Stimulated activated CD8-positive, alpha-beta memory T cell treated with anti-CD3 and anti-CD28 coated beads, Interleukin-2, amount 100 ng/mL, for 48 hours (primary cell): ENCODE results near the gene DNMT1.

Source experiments
- DNase-seq, 2 donors: peaks; one replicate each; pipeline ENCODE4 v3.0.0-alpha.2; 2020; ENCODE audit warnings: low read depth in 2 of 2

Gene DNMT1

DNA sequence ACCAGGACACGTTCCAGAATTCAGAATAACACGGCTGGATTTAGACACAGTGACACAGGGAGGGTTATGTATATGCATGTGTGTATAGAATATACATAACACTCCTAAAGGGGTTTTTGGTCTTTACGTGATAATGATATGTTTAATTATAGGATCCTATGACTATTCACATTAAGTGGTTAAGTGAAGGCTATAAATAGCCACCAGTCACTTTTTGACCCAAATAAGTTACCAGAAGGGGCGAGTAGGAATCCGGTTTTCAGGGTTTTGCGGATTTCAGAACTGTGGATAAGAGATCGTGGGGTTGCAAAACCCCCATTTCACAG lies 99.2 kb downstream of the DNMT1 start:
- DNase-seq: no peak

DNA sequence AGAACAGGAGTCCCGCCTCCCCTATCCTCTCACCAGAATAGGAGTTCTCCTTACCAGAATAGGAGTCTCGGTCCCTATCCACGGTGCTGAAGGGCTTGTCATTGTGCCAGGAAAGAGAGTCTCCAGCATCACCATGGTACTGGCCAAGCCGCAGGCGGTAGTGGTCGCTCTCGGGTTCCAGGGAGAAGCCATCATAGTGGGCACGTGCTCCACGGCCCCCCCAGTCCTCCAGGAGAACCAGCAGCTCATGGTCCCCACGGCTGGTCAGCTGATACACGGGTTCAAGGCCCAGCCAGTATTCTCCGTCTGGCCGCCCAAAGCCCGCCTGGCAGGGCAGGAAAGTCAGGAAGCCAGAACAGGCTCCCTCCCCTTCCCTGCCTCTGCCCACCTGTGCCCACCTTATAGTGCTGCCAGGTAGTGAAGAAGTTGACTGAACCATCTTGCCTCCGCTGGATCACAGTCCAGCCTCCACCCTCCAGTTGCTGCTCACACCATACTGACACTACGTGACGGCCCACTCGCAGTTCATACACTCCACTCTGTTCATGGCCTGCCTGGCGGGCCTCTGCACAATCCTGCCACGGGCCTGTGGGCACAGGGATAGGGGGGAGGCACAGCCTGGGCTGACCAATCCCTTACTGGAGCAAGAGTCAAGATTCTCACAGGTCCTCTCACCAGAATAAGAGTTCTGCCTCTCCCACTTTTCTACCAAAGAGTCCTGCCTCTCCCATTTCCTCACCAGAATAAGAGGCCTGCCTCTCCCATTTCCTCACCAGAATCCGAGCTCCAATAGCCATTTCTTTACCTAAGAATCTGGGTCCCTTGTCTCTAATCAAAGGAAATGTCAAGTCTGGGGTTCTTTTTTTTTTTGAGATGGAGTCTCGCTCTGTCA lies 101.2 kb downstream of the DNMT1 start:
- no peak for DNase-seq

- no peak for DNase-seq
Observed at GRCh38 chr19:10092648-10093294, 102.0 kb downstream of the DNMT1 start.

DNA sequence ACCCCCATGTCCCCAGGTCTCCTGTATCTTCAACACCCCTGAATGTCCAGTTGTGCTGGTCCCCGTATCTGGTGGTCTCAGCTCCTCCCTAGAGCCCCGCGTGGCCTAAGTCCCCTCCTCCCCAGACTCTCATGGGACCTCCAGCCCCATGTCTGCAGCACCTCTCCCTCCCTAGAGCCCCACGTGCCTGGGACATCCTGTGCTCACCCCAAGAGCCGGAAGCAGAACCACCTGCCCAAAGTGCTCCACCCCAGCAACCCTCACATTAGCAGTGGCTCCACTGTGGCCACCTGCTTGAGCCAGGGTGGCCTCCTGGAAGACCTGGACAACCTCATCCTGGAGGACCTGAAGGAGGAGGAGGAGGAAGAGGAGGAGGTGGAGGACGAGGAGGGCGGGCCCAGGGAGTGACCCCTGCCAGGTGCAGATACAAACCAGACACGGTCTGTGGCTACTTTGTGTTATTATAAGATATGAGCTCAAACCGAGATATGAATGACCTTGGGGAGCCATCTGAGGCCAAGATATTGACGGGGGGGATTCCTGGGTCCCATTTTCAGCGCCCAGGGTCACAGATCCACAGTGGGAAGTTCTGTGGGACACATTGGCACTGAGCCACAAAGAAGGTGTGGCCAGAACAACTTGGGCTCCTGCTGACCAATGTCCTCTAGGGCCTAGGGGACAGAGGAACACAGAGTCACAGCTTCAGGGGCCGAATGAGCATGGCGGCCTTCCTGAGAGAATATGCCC lies 102.7 kb downstream of the DNMT1 start:
- no peak for DNase-seq

DNA sequence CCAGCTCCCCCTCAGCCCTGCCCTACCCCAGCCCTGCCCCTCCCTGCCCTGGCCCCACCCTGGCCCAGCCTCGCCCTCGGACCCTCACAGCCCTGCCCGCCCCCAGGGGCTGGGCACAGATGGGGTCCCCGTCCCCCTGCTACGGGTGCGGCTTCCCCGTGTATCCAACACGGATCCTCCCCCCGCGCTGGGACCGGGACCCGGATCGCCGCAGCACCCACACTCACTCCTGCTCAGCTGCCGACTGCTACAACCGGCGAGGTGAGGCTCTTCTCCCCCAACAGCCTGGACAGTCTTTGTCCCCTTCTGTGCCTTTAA lies 103.4 kb downstream of the DNMT1 start:
- DNase-seq: no peak

DNA sequence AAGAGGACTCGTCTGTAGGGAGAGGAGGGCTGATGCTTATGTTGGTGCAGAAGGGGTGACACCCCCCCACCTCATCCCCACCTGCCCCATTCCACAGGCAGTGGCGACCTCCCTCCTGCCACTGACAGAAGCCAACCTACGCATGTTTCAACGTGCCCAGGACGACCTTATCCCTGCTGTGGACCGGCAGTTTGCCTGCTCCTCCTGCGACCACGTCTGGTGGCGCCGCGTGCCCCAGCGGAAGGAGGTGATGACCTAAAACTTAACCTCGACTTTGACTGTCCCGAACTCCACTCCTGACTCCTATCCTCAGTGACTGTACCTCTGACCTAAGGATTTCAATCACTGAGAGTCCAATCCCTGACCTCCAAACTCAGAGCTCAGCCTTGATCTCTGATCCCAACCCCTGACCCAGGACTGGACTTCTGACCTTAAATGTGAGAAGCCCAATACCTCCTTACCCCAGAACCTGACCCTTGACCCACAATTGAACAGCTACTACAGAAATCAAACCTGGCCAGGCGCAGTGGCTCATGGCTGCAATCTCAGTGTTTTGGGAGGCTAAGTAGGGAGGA lies 104.9 kb downstream of the DNMT1 start:
- no peak for DNase-seq

DNA sequence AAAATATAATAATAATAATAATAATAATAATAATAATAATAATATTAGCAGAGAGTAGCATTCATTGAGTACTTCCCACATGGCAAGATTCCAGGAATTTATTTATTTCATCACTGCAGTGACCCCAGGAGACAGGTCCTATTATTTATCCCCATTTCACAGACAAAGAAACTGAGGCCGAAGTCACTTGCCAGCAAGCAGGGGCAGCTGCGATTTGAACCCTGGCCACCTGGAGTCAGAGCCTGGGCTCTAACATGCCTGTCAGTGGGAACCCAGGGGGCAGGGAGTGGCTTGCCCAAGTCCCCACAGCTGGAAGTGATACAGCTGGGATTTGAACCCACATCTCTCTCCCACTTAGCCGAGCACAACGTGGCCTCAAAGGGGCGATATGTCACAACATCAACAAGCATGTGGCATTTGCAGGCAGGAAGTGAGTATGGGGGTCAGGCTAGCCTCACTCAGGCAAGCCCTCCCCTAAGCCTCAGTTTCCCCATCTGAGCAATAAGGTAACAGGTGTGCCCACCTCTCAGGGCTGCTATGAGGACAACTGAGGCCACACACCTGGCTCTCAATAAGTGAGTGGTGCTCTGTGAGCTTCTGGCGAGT lies 105.7 kb downstream of the DNMT1 start:
- DNase-seq: no peak

GRCh38 chr19:10087296-10088061 lies 107.3 kb downstream of the DNMT1 start:
- no peak for DNase-seq

GRCh38 chr19:10086591-10087192 lies 108.1 kb downstream of the DNMT1 start:
- peak in 1 of 2 donors; percentile 48 for DNase-seq

DNA sequence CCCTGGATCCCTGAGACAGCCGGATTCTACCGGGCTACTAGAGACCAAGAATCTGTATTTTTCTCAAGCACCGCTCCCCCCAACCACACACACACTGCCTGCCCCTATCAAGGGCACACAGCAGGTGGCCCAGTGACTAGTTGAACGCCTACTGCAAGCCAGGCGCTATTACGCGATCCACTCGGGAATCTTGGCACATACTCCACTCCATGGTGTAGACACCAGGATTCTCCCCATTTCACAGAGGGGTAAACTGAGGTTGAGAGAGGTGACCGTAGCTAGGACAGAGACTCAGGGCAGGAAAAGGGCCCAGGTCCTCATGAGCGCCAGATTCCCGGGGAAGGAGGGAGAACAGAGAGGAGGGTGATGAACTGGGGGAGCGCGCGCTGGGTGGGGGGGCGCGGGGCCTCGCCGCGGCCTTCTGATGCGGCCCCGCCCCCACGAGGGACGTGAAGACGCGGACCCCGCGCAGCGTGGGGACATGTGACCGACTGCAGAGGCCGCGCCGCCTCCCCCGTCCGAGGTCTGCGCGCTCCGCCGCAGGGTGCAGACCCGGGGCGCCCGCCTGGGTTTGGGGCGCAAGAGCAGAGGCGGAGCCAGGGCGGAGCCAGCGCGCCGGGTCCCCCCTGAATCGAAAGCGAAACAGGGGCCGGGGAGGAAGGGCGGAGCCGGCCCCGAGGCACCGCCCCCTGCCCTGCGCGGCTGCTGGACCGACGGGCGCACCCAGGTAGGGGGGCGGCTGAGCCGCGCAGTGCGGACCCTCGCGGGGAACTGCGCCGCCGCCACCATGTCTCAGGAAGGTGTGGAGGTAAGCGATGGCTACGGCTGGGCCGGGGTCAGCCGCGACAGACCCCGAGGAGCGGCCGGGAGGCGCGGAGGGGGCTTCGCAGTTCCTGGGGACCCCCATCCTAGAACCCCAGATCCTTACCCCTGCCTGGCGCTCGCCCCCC lies 108.8 kb downstream of the DNMT1 start, which contains the start of gene SHFL:
TSS of gene SHFL (plus strand) at position 677 of the 950 bp plus-strand sequence. CDS start at position 788, 111 bp downstream.
- DNase-seq: peak; percentile 71 to 73

DNA sequence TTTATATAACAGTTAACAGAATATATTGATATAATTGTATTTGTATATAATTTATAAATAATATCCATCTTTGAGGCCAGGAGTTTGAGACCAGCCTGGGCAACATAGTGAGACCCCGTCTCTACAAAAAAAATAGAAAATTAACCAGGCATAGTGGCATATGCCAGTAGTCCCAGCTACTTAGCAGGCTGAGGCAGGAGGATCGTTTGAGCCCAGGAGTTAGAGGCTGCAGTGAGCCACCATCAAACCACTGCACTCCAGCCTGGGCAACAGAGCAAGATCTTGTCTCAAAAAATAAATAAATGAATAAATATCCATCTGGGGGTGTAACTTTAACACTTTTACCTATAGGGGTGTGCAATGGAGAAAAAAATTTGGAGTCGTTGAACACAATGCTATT lies 110.0 kb downstream of the DNMT1 start:
- DNase-seq: no peak

DNA sequence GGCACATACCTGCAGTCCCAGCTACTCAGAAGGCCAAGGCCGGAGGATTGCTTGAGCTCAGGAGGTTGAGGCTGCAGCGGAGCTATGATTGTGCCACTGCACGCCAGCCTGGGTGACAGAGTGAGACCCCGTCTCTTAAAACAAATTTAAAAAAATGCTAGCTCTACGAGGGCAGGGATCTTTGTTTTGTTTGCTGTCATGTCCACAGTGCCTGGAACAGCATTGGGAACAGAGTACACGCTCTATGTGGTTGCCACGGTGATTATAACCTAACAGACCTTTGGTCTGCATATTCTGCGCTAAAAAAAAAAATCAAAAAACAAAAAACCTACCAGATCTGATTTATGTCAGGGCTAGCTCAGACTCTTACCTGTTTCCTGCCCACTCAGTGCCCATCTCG lies 110.8 kb downstream of the DNMT1 start:
- no peak for DNase-seq
